B cell (primary cell): ENCODE measurements around the gene TOGARAM1. TPM values are rescaled to one million over a fixed set of nuclear protein-coding genes. Genes with fewer than 3 reads are reported as not detected.

Experiments used
- ATAC-seq: fragments of 200-7000 bp; cut with Tn5 transposase; one replicate; pipeline ENCODE4 v1.10.0; 2021; ENCODE audit warnings: low read depth, mild to moderate bottlenecking, moderate number of reproducible peaks, moderate library complexity
- CTCF ChIA-PET: fragments of 350-600 bp; sonication (Branson Sonifier 250); formaldehyde crosslinking; loops from one replicate; lab custom pipeline; 2021; ENCODE audit warnings: antibody characterized with exemption, inconsistent platforms; lab: Charles Lee
- POLR2A ChIA-PET: fragments of 350-600 bp; sonication (Branson Sonifier 250); formaldehyde crosslinking; loops from one replicate; lab custom pipeline; 2021; ENCODE audit warnings: antibody characterized with exemption; lab: Charles Lee
- DNase-seq: peaks from one replicate; pipeline ENCODE4 v3.0.0; 2013
- H2AFZ ChIP-seq: 2 replicates; pipeline ENCODE4 v1.6.1; 2012; ENCODE audit warnings: mild to moderate bottlenecking, low read depth, low read length; ENCODE audit not compliant: insufficient read depth, poor library complexity, severe bottlenecking
- H3K27ac ChIP-seq, 2 donors: 1 replicate in 1 of 2; 2 replicates in 1 of 2; pipeline ENCODE4 v1.5.1; 2012 to 2013; ENCODE audit warnings: low read length in 2 of 2, mild to moderate bottlenecking in 2 of 2, moderate library complexity in 1 of 2
- H3K27me3 ChIP-seq, 4 experiments: fragments of 200-600 bp in 1 of 4; sonication (generic) in 1 of 4; replicated peaks in 1 of 4; 1 replicate in 2 of 4; 2 replicates in 2 of 4; pipeline versions ENCODE4 v1.6.1 to v1.7.0; 2013 to 2016; ENCODE audit warnings: low read length in 3 of 4, mild to moderate bottlenecking in 2 of 4, mixed read lengths in 1 of 4, moderate library complexity in 1 of 4; ENCODE audit not compliant: insufficient read depth in 4 of 4, control insufficient read depth in 3 of 4; ENCODE audit errors: control extremely low read depth in 1 of 4
- H3K36me3 ChIP-seq, 2 experiments: replicated peaks in 1 of 2; 1 replicate in 1 of 2; 2 replicates in 1 of 2; pipeline versions ENCODE4 v1.6.1 to v1.7.1; 2013; ENCODE audit warnings: low read length in 1 of 2; ENCODE audit not compliant: insufficient read depth in 2 of 2, control insufficient read depth in 1 of 2; ENCODE audit errors: control extremely low read depth in 1 of 2, extremely low read depth in 1 of 2
- H3K4me1 ChIP-seq, 2 donors: fragments of 200-600 bp in 1 of 2; sonication (generic) in 1 of 2; 1 replicate in 1 of 2; 2 replicates in 1 of 2; pipeline versions ENCODE4 v1.5.1 to v1.6.1; 2013 to 2017; ENCODE audit warnings: low read length in 2 of 2; ENCODE audit not compliant: control insufficient read depth in 2 of 2, insufficient read depth in 2 of 2
- H3K4me2 ChIP-seq: replicated peaks from 2 replicates; pipeline ENCODE3; 2012; ENCODE audit warnings: mild to moderate bottlenecking, low read depth, low read length; ENCODE audit not compliant: poor library complexity, severe bottlenecking
- H3K4me3 ChIP-seq, 5 experiments: fragments of 200-600 bp in 1 of 5; sonication (generic) in 1 of 5; 1 replicate in 3 of 5; 2 replicates in 2 of 5; pipeline versions ENCODE4 v1.5.1 to v1.7.0; 2011 to 2016; ENCODE audit warnings: low read length in 4 of 5, mild to moderate bottlenecking in 4 of 5, low read depth in 2 of 5, control low read depth in 1 of 5, moderate library complexity in 1 of 5; ENCODE audit not compliant: insufficient read depth in 1 of 5; ENCODE audit errors: control extremely low read depth in 1 of 5, extremely low read depth in 1 of 5
- H3K79me2 ChIP-seq: fragments of 200-600 bp; sonication (generic); one replicate; pipeline ENCODE4 v1.6.0; 2016; ENCODE audit warnings: low read length; ENCODE audit not compliant: control insufficient read depth, insufficient read depth
- H3K9ac ChIP-seq: fragments of 200-600 bp; sonication (generic); 2 replicates; pipeline ENCODE4 v1.6.1; 2017; ENCODE audit warnings: mild to moderate bottlenecking, low read length, moderate library complexity
- H3K9me3 ChIP-seq, 3 donors: one replicate each; pipeline versions ENCODE4 v1.6.1 to v1.7.1; 2013; ENCODE audit warnings: low read length in 2 of 3; ENCODE audit not compliant: control insufficient read depth in 2 of 3, insufficient read depth in 1 of 3; ENCODE audit errors: control extremely low read depth in 1 of 3
- H4K20me1 ChIP-seq: 2 replicates; pipeline ENCODE4 v1.6.0; 2012; ENCODE audit warnings: mild to moderate bottlenecking, low read length; ENCODE audit not compliant: insufficient read depth, control insufficient read depth, poor library complexity, severe bottlenecking
- H3K27ac Mint-ChIP-seq: one replicate; pipeline ENCODE4 v1.8.0; 2021; ENCODE audit warnings: mixed read lengths
- H3K27me3 Mint-ChIP-seq: one replicate; pipeline ENCODE4 v1.8.0; 2021; ENCODE audit warnings: mixed read lengths
- H3K4me1 Mint-ChIP-seq: one replicate; pipeline ENCODE4 v1.8.0; 2021; ENCODE audit warnings: mixed read lengths
- H3K4me3 Mint-ChIP-seq: one replicate; pipeline ENCODE4 v1.8.0; 2021; ENCODE audit warnings: mixed read lengths
- H3K9me3 Mint-ChIP-seq: one replicate; pipeline ENCODE4 v1.8.0; 2022; ENCODE audit warnings: mixed read lengths; ENCODE audit not compliant: insufficient read depth
- CTCF ChIP-seq: fragments of 200-600 bp; IDR thresholded peaks from one replicate; pipeline ENCODE4 v1.8.0; 2022; ENCODE audit warnings: antibody characterized with exemption, mild to moderate bottlenecking
- EZH2 ChIP-seq: IDR thresholded peaks from 2 replicates; pipeline ENCODE4 v1.6.1; 2012; ENCODE audit warnings: borderline replicate concordance, low read depth, mild to moderate bottlenecking, moderate library complexity, low read length; ENCODE audit not compliant: insufficient read depth, poor library complexity, severe bottlenecking
- WGBS: methylation state at CpG from one replicate; pipeline ENCODE4 v1.1.5; 2013; ENCODE audit warnings: missing lambda C conversion rate; ENCODE audit not compliant: insufficient coverage; 5-methylcytosine and 5-hydroxymethylcytosine counted together
- intact Hi-C: fragments of 100-400 bp; cut with micrococcal nuclease; formaldehyde crosslinking; loops from one replicate; pipeline ENCODE4 v1.10.0; 2022
- polyA plus RNA-seq: library from polyadenylated mRNA; depleted of rRNA; stranded (reverse); fragments of >200 nt; gene quantifications from 2 replicates; pipeline ENCODE4 v1.2.3, GENCODE V29; 2012
- total RNA-seq, 2 donors: library from RNA; stranded (reverse); fragments of 120-200 nt in 1 of 2; gene quantifications; 1 replicate in 1 of 2; 2 replicates in 1 of 2; pipeline versions ENCODE4 v1.2.3 to v1.2.4, GENCODE V29; 2013 to 2022

The TOGARAM1 gene
- total and polyA plus RNA-seq, 2 donors (not counting 1 experiment from before 2014, with no cell fraction given): 3.4 to 23.9 TPM

GRCh38 chr14:44981198-44981597 lies 19.2 kb downstream of the TOGARAM1 start:
- no peak overlapping the region for H3K4me3 ChIP-seq
- no peaks in the 10 kb centered on the region for H3K27me3 ChIP-seq
- intact Hi-C loops: no loop called here
- ChIA-PET POLR2A (no interaction called here), CTCF (no interaction called here)
- 70% methylated on average over 2 of the region's 3 CpGs for WGBS
- Mint-ChIP-seq H3K4me1 (peaks cover 11% of the 10 kb centered on the region), H3K4me3 (no peak overlapping the region), H3K9me3 (no peaks in the 10 kb centered on the region), H3K27me3 (no peaks in the 10 kb centered on the region), H3K27ac (no peak overlapping the region)
- no peaks in the 10 kb centered on the region for H4K20me1 ChIP-seq
- peaks cover 51% of the 10 kb centered on the region for H3K79me2 ChIP-seq
- ATAC-seq: no peak
- no peak overlapping the region for H3K27ac ChIP-seq
- H3K4me1 ChIP-seq: no peaks in the 10 kb centered on the region
- no peak overlapping the region for H2AFZ ChIP-seq
- peaks cover 0 to 1% of the 10 kb centered on the region in 2 experiments for H3K36me3 ChIP-seq
- TF ChIP-seq CTCF (no peak), EZH2 (no peak)
- DNase-seq: no peak
- no peak overlapping the region for H3K4me2 ChIP-seq
- no peak overlapping the region for H3K9ac ChIP-seq
- no peaks in the 10 kb centered on the region for H3K9me3 ChIP-seq

- no CpG with 5 or more reads among the region's 2 CpGs for WGBS
- TF ChIP-seq CTCF: no peak
- TF ChIP-seq EZH2: no peak
These were observed 20.6 kb downstream of the TOGARAM1 start for GRCh38 chr14:44982594-44982993.

More at GRCh38 chr14:44982594-44982993, 20.6 kb downstream of the TOGARAM1 start:
- Mint-ChIP-seq H3K27me3 (no peaks in the 10 kb centered on the region), H3K4me3 (no peak overlapping the region), H3K4me1 (peaks cover 11% of the 10 kb centered on the region), H3K9me3 (no peaks in the 10 kb centered on the region), H3K27ac (no peak overlapping the region)
- ChIA-PET POLR2A (no interaction called here), CTCF (no interaction called here)
- H3K4me1 ChIP-seq: no peaks in the 10 kb centered on the region
- DNase-seq: no peak
- no peak overlapping the region for H3K4me2 ChIP-seq
- no peak for ATAC-seq
- H3K4me3 ChIP-seq: no peak overlapping the region
- H3K79me2 ChIP-seq: peaks cover 39% of the 10 kb centered on the region
- no peak overlapping the region for H3K27ac ChIP-seq
- H3K36me3 ChIP-seq: peaks cover 0 to 1% of the 10 kb centered on the region in 2 experiments
- no peak overlapping the region for H2AFZ ChIP-seq
- H3K27me3 ChIP-seq: no peaks in the 10 kb centered on the region
- H4K20me1 ChIP-seq: no peaks in the 10 kb centered on the region
- no peak overlapping the region for H3K9ac ChIP-seq
- intact Hi-C loops: no loop called here
- peaks cover 0 to 8% (median 0%) of the 10 kb centered on the region in 3 donors for H3K9me3 ChIP-seq
